Neural cell (in vitro differentiated cells): ENCODE data around the gene ZCCHC14.

ENCODE experiments used
- EZH2 ChIP-seq: fragments of 200-600, 300-800 bp; shearing (Covaris generic), sonication (generic); IDR thresholded peaks from 2 replicates; pipeline ENCODE4 v1.6.1; 2014; ENCODE audit warnings: antibody characterized with exemption, low read length, borderline replicate concordance, mild to moderate bottlenecking; ENCODE audit not compliant: insufficient read depth, poor library complexity, severe bottlenecking
- POLR2AphosphoS5 ChIP-seq: IDR thresholded peaks from 2 replicates; pipeline ENCODE4 v1.6.1; 2012
- SMC3 ChIP-seq: fragments of 450-650 bp; conservative IDR thresholded peaks from 2 replicates; pipeline ENCODE4 v1.6.1; 2014; ENCODE audit warnings: antibody characterized with exemption, mild to moderate bottlenecking, moderate library complexity; ENCODE audit not compliant: poor library complexity
- TF ChIP-seq, protein P1 (sequence below): fragments of 450-650 bp; IDR thresholded peaks from 2 replicates; pipeline ENCODE4 v1.5.1; 2014; ENCODE audit warnings: antibody characterized with exemption, mild to moderate bottlenecking, moderate library complexity; ENCODE audit not compliant: poor library complexity, severe bottlenecking
- TF ChIP-seq, protein P2 (sequence below): IDR thresholded peaks from 2 replicates; pipeline ENCODE4 v1.6.1; 2012; ENCODE audit warnings: borderline replicate concordance

DNA sequence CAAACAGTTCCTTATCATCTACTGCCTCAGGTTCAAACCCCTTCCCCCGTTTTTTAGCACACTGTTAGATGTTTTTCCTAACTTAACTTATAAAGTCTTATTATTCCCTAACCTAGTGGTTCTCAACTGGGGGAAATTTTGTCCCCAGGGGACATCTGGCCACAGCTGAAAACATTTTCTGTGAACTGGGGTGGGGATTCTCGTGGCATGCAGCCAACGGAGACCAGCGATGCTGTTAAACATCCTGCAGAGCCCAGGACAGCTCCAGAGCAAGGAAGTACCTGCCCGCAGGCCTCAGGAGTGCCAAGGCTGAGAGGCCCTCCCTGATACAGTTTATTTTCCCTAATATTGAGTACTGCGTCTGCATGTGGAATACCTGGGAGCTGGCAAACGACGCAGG, 24.3 kb downstream of the ZCCHC14 start:
- TF ChIP-seq, protein P1, sequence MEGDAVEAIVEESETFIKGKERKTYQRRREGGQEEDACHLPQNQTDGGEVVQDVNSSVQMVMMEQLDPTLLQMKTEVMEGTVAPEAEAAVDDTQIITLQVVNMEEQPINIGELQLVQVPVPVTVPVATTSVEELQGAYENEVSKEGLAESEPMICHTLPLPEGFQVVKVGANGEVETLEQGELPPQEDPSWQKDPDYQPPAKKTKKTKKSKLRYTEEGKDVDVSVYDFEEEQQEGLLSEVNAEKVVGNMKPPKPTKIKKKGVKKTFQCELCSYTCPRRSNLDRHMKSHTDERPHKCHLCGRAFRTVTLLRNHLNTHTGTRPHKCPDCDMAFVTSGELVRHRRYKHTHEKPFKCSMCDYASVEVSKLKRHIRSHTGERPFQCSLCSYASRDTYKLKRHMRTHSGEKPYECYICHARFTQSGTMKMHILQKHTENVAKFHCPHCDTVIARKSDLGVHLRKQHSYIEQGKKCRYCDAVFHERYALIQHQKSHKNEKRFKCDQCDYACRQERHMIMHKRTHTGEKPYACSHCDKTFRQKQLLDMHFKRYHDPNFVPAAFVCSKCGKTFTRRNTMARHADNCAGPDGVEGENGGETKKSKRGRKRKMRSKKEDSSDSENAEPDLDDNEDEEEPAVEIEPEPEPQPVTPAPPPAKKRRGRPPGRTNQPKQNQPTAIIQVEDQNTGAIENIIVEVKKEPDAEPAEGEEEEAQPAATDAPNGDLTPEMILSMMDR = no peak
- TF ChIP-seq, protein P2, sequence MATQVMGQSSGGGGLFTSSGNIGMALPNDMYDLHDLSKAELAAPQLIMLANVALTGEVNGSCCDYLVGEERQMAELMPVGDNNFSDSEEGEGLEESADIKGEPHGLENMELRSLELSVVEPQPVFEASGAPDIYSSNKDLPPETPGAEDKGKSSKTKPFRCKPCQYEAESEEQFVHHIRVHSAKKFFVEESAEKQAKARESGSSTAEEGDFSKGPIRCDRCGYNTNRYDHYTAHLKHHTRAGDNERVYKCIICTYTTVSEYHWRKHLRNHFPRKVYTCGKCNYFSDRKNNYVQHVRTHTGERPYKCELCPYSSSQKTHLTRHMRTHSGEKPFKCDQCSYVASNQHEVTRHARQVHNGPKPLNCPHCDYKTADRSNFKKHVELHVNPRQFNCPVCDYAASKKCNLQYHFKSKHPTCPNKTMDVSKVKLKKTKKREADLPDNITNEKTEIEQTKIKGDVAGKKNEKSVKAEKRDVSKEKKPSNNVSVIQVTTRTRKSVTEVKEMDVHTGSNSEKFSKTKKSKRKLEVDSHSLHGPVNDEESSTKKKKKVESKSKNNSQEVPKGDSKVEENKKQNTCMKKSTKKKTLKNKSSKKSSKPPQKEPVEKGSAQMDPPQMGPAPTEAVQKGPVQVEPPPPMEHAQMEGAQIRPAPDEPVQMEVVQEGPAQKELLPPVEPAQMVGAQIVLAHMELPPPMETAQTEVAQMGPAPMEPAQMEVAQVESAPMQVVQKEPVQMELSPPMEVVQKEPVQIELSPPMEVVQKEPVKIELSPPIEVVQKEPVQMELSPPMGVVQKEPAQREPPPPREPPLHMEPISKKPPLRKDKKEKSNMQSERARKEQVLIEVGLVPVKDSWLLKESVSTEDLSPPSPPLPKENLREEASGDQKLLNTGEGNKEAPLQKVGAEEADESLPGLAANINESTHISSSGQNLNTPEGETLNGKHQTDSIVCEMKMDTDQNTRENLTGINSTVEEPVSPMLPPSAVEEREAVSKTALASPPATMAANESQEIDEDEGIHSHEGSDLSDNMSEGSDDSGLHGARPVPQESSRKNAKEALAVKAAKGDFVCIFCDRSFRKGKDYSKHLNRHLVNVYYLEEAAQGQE = no peak
- no peak for TF ChIP-seq EZH2
- TF ChIP-seq POLR2AphosphoS5 = no peak
- TF ChIP-seq SMC3 = no peak
